H1 (cell line): ENCODE results near the gene CFAP54. TPM values are rescaled to one million over a fixed set of nuclear protein-coding genes. Genes with fewer than 3 reads are reported as not detected.

Source experiments
- CTCF ChIA-PET: fragments of 300-600 bp; sonication (Branson Sonifier 250); formaldehyde crosslinking; loops from one replicate; lab custom pipeline; 2021; ENCODE audit not compliant: partially characterized antibody; lab: Charles Lee
- POLR2A ChIA-PET: fragments of 300-600 bp; sonication (Branson Sonifier 250); formaldehyde crosslinking; loops from one replicate; lab custom pipeline; 2021; ENCODE audit warnings: inconsistent platforms; ENCODE audit not compliant: partially characterized antibody; lab: Charles Lee
- DNase-seq, 2 experiments: peaks; one replicate each; pipeline versions ENCODE4 v3.0.0 to v3.0.0-alpha.2; 2010 to 2022; ENCODE audit warnings: low spot score in 2 of 2, low read depth in 1 of 2, mixed read lengths in 1 of 2
- FAIRE-seq: peaks from 2 replicates; lab custom pipeline; 2011; peaks lifted over from hg19 to GRCh38; lab: Jason Lieb, UNC
- H2AFZ ChIP-seq: 2 replicates; pipeline ENCODE4 v1.8.1; 2012; ENCODE audit warnings: low read length, inconsistent platforms
- H2AK5ac ChIP-seq: 2 replicates; pipeline ENCODE4 v1.6.1; 2013; ENCODE audit warnings: low read depth, low read length
- H2BK120ac ChIP-seq: replicated peaks from 2 replicates; pipeline ENCODE3; 2013; ENCODE audit warnings: low read depth, low read length, inconsistent platforms
- H2BK12ac ChIP-seq: 2 replicates; pipeline ENCODE4 v1.6.1; 2013; ENCODE audit warnings: low read depth, low read length
- H2BK15ac ChIP-seq: 2 replicates; pipeline ENCODE4 v1.6.1; 2013; ENCODE audit warnings: low read length
- H2BK20ac ChIP-seq: 2 replicates; pipeline ENCODE4 v1.6.1; 2013; ENCODE audit warnings: low read length
- H2BK5ac ChIP-seq: 2 replicates; pipeline ENCODE4 v1.6.1; 2013; ENCODE audit warnings: low read depth, low read length
- H3K14ac ChIP-seq: 2 replicates; pipeline ENCODE4 v1.6.1; 2013; ENCODE audit warnings: inconsistent platforms; ENCODE audit not compliant: insufficient read length
- H3K18ac ChIP-seq: 2 replicates; pipeline ENCODE4 v1.6.1; 2013; ENCODE audit warnings: low read length; ENCODE audit errors: extremely low read depth
- H3K23ac ChIP-seq: 2 replicates; pipeline ENCODE4 v1.6.1; 2013; ENCODE audit warnings: inconsistent platforms; ENCODE audit not compliant: insufficient read length
- H3K23me2 ChIP-seq: 2 replicates; pipeline ENCODE4 v1.6.1; 2013; ENCODE audit warnings: low read depth, low read length
- H3K27ac ChIP-seq: 2 replicates; pipeline ENCODE4 v1.6.1; 2011; ENCODE audit warnings: low read depth, low read length, inconsistent platforms
- H3K27me3 ChIP-seq, 4 experiments: replicated peaks in 1 of 4; 1 replicate in 1 of 4; 2 replicates in 3 of 4; pipeline versions ENCODE4 v1.6.1 to v1.8.1; 2011 to 2013; ENCODE audit warnings: low read length in 3 of 4, mild to moderate bottlenecking in 3 of 4, inconsistent platforms in 2 of 4, mixed read lengths in 2 of 4, moderate library complexity in 1 of 4; ENCODE audit not compliant: control insufficient read depth in 3 of 4, insufficient read depth in 3 of 4; ENCODE audit errors: extremely low read depth in 1 of 4
- H3K36me3 ChIP-seq, 4 experiments: 2 replicates each; pipeline versions ENCODE4 v1.6.1 to v1.8.1; 2011 to 2013; ENCODE audit warnings: mild to moderate bottlenecking in 4 of 4, low read length in 3 of 4, moderate library complexity in 2 of 4, control low read depth in 1 of 4, inconsistent platforms in 1 of 4; ENCODE audit not compliant: insufficient read depth in 4 of 4, control insufficient read depth in 2 of 4
- H3K4ac ChIP-seq: replicated peaks from 2 replicates; pipeline ENCODE3; 2013; ENCODE audit warnings: low read length, low read depth, mixed read lengths, inconsistent platforms; ENCODE audit not compliant: insufficient read length
- H3K4me1 ChIP-seq, 4 experiments: replicated peaks in 1 of 4; 1 replicate in 1 of 4; 2 replicates in 3 of 4; pipeline versions ENCODE4 v1.6.1 to v1.8.1; 2011 to 2013; ENCODE audit warnings: low read length in 3 of 4, inconsistent platforms in 2 of 4, mixed read lengths in 1 of 4; ENCODE audit not compliant: insufficient read depth in 4 of 4, control insufficient read depth in 3 of 4
- H3K4me2 ChIP-seq, 2 experiments: 2 replicates each; pipeline versions ENCODE4 v1.6.1 to v1.8.1; 2011 to 2013; ENCODE audit warnings: low read depth in 2 of 2, low read length in 2 of 2, control low read depth in 1 of 2, inconsistent platforms in 1 of 2, mild to moderate bottlenecking in 1 of 2; ENCODE audit not compliant: insufficient read depth in 1 of 2
- H3K4me3 ChIP-seq, 4 experiments: fragments of 200-600, 300-600 bp in 1 of 4; sonication (generic), shearing (Covaris generic), sonication (Bioruptor Twin) in 1 of 4; 2 replicates each; pipeline versions ENCODE4 v1.5.1 to v1.8.1; 2011 to 2016; ENCODE audit warnings: low read length in 4 of 4, low read depth in 3 of 4, control low read depth in 2 of 4, inconsistent platforms in 2 of 4, mild to moderate bottlenecking in 2 of 4, mixed read lengths in 1 of 4, moderate library complexity in 1 of 4; ENCODE audit not compliant: insufficient read depth in 2 of 4; ENCODE audit errors: extremely low read depth in 1 of 4
- H3K56ac ChIP-seq: replicated peaks from 2 replicates; pipeline ENCODE3; 2013; ENCODE audit warnings: low read depth, mild to moderate bottlenecking, mixed read lengths, low read length, inconsistent platforms; ENCODE audit not compliant: insufficient read length
- H3K79me1 ChIP-seq: 2 replicates; pipeline ENCODE4 v1.6.1; 2013; ENCODE audit warnings: low read depth, low read length, control low read depth
- H3K79me2 ChIP-seq, 2 experiments: 2 replicates each; pipeline versions ENCODE4 v1.6.1 to v1.8.1; 2012 to 2013; ENCODE audit warnings: low read length in 2 of 2, mild to moderate bottlenecking in 2 of 2, inconsistent platforms in 1 of 2; ENCODE audit not compliant: insufficient read depth in 2 of 2, control insufficient read depth in 1 of 2
- H3K9ac ChIP-seq, 4 experiments: replicated peaks in 1 of 4; 1 replicate in 1 of 4; 2 replicates in 3 of 4; pipeline versions ENCODE4 v1.6.1 to v1.8.1; 2011 to 2013; ENCODE audit warnings: low read depth in 3 of 4, low read length in 3 of 4, control low read depth in 2 of 4, mild to moderate bottlenecking in 2 of 4, moderate library complexity in 2 of 4, inconsistent platforms in 1 of 4; ENCODE audit errors: extremely low read depth in 1 of 4
- H3K9me3 ChIP-seq, 2 experiments: 2 replicates each; pipeline versions ENCODE4 v1.6.1 to v1.8.1; 2012 to 2013; ENCODE audit warnings: mild to moderate bottlenecking in 2 of 2, moderate library complexity in 2 of 2, control low read depth in 1 of 2, inconsistent platforms in 1 of 2, low read depth in 1 of 2, low read length in 1 of 2, mixed read lengths in 1 of 2; ENCODE audit not compliant: insufficient read depth in 2 of 2
- H4K20me1 ChIP-seq, 2 experiments: replicated peaks in 1 of 2; 2 replicates each; pipeline versions ENCODE3 to v1.8.1; 2011 to 2013; ENCODE audit warnings: inconsistent platforms in 2 of 2, low read length in 2 of 2, mild to moderate bottlenecking in 1 of 2; ENCODE audit not compliant: insufficient read depth in 2 of 2, control insufficient read depth in 1 of 2
- H4K5ac ChIP-seq: 2 replicates; pipeline ENCODE4 v1.6.1; 2013; ENCODE audit warnings: low read length, low read depth, mixed read lengths, inconsistent platforms; ENCODE audit not compliant: insufficient read length
- H4K8ac ChIP-seq: 2 replicates; pipeline ENCODE4 v1.8.0; 2013; ENCODE audit warnings: mild to moderate bottlenecking, moderate library complexity, low read length, inconsistent platforms; ENCODE audit not compliant: insufficient read depth; ENCODE audit errors: extremely low read depth
- H4K91ac ChIP-seq: replicated peaks from 2 replicates; pipeline ENCODE3; 2013; ENCODE audit warnings: low read length, mixed read lengths, inconsistent platforms; ENCODE audit not compliant: insufficient read length
- HDAC6 ChIP-seq: IDR thresholded peaks from one replicate; pipeline ENCODE4 v1.7.1; 2012; ENCODE audit warnings: low read depth, mild to moderate bottlenecking, inconsistent platforms, low read length, moderate library complexity
- POLR2AphosphoS5 ChIP-seq: IDR thresholded peaks from 2 replicates; pipeline ENCODE4 v1.6.1; 2011; ENCODE audit warnings: low read depth, low read length
- SP1 ChIP-seq: IDR thresholded peaks from 2 replicates; pipeline ENCODE4 v1.6.1; 2011; ENCODE audit warnings: low read depth, low read length
- SRF ChIP-seq: IDR thresholded peaks from 2 replicates; pipeline ENCODE4 v1.6.1; 2011; ENCODE audit warnings: mild to moderate bottlenecking, low read depth, low read length, moderate library complexity
- TCF12 ChIP-seq: IDR thresholded peaks from 2 replicates; pipeline ENCODE4 v1.6.1; 2011; ENCODE audit warnings: low read depth, mild to moderate bottlenecking, low read length
- WGBS, 2 experiments: shearing (Covaris generic) in 1 of 2; methylation state at CpG; one replicate each; pipeline versions ENCODE4 v1.1.6 to v1.1.7; 2013 to 2015; ENCODE audit warnings: low lambda C conversion rate in 2 of 2, mixed read lengths in 2 of 2, inconsistent platforms in 1 of 2, low coverage in 1 of 2, missing lambda C conversion rate in 1 of 2; ENCODE audit not compliant: insufficient replicate concordance in 2 of 2, insufficient coverage in 1 of 2, insufficient read length in 1 of 2; ENCODE audit errors: extremely low coverage in 1 of 2, missing lambda C conversion rate in 1 of 2; 5-methylcytosine and 5-hydroxymethylcytosine counted together
- polyA plus RNA-seq, 7 experiments: library from polyadenylated mRNA; depleted of rRNA in 3 of 7; stranded (reverse) in 5 of 7; unstranded in 2 of 7; fragments of >200 nt in 5 of 7; fragments of 200-250 nt in 2 of 7; gene quantifications; 1 replicate in 5 of 7; 2 replicates in 1 of 7; 4 replicates in 1 of 7; pipeline versions ENCODE4 v1.2.1 to v1.2.3, GENCODE V29; 2011 to 2013; ENCODE audit warnings: missing spikeins in 2 of 7, mixed read lengths in 2 of 7
- total RNA-seq: library from RNA; stranded (reverse); fragmentation: NEBNext Ultra II Directional; extraction: Animal tissue kit (Norgen Biotek cat#: 25700); gene quantifications from 2 replicates; pipeline ENCODE4 v1.2.1, GENCODE V29; 2021

The CFAP54 gene
- total and polyA plus RNA-seq, 2 of the 8 experiments (the other 6 are each of a cell fraction or from before 2014, with no cell fraction given), result 0.17 to 0.33 TPM

- WGBS, 2 experiments, result 89% methylated on average over 3 of the region's 3 CpGs; no CpG with 5 or more reads in 1 of the 2 experiments
- Histone ChIP-seq H2BK15ac (no peak overlapping the region; the same call in 1 of the 2 replicates), H4K8ac (no peak overlapping the region), H4K20me1 (no peaks in the 10 kb centered on the region), H2AFZ (0 out of 2 replicates have a peak overlapping the region, but pooled peaks have one; percentile 17), H3K56ac (no peak overlapping the region), H3K27ac (no peak overlapping the region), H3K4ac (no peak overlapping the region), H2BK5ac (no peak overlapping the region), H3K79me1 (no peaks in the 10 kb centered on the region), H3K36me3 (no peaks in the 10 kb centered on the region), H3K9me3 (no peaks in the 10 kb centered on the region), H3K4me3 (no peak overlapping the region), H3K9ac (no peak overlapping the region), H3K27me3 (no peaks in the 10 kb centered on the region), H3K4me1 (no peaks in the 10 kb centered on the region), H3K4me2 (no peak overlapping the region), H3K23me2 (no peaks in the 10 kb centered on the region), H3K18ac (no peak overlapping the region; the same call in 1 of the 2 replicates), H2BK20ac (no peak overlapping the region), H4K91ac (no peak overlapping the region), H2BK120ac (no peak overlapping the region), H4K5ac (no peak overlapping the region), H3K79me2 (no peaks in the 10 kb centered on the region), H3K23ac (no peak overlapping the region), H2BK12ac (no peak overlapping the region), H2AK5ac (no peak overlapping the region), H3K14ac (no peak overlapping the region)
- CTCF ChIA-PET, result no interaction called here
- FAIRE-seq (no peak), DNase-seq (no peak)
- POLR2A ChIA-PET, result no interaction called here
- no peak for TF ChIP-seq SRF
- TF ChIP-seq POLR2AphosphoS5, result no peak
- TF ChIP-seq SP1, result no peak
- no peak for TF ChIP-seq TCF12
- TF ChIP-seq HDAC6, result no peak
Measured at GRCh38 chr12:96635844-96636243, 146.5 kb downstream of the CFAP54 start.
